ENCODE measurements around the gene ITPR1.

The ITPR1 gene

GRCh38 chr3:4785551-4785950, 292.4 kb downstream of the ITPR1 start:
- intact Hi-C loops (cut with DNase I): no loop called here
- no peak for DNase-seq

GRCh38 chr3:4786431-4786830, 293.3 kb downstream of the ITPR1 start:
- intact Hi-C loops (cut with DNase I): no loop called here
- no peak for DNase-seq

DNA sequence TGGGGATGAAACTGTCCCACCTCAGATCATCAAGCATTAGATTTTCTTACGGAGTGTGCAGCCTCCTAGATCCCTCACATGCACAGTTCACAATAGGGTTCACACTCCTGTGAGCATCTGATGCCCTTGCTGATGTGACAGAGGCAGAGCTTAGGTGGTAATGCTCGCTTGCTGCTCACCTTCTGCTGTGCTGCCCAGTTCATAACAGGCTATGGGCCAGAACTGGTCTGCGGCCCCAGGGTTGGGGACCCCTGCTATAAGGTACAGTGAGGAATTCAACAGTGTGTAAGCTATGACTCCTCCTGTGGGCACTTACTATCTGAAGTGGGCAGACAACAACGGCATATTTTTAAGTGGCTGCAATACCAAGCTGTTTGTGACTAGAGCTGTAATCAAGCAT, 298.2 kb downstream of the ITPR1 start:
- DNase-seq: no peak
- intact Hi-C loops (cut with DNase I): no loop called here

- no peak for DNase-seq
- intact Hi-C loops (cut with DNase I): no loop called here
These were observed 300.2 kb downstream of the ITPR1 start for GRCh38 chr3:4793311-4793710.

DNA sequence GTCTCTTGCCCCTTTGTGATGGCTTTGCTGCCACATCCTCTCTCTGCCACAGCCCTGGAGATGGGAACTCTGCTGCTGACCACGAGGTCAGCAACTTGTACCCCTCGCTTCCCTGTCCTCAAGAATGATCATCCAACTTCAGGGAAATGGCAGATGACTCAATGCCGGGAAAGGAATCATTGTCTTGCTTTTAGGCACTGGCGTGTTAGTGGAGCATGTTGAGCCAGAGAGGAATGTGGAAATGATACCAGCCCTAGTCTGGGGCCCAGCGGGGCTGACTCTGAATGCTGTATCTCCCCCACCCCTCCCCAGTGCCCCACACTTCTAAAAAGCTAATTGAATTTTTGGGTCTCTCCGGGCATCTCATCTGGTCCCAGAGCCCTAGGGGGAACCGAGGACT, 301.2 kb downstream of the ITPR1 start:
- intact Hi-C loops (cut with DNase I): no loop called here
- no peak for DNase-seq

- intact Hi-C loops (cut with DNase I): no loop called here
- no peak for DNase-seq
These were observed 301.6 kb downstream of the ITPR1 start for GRCh38 chr3:4794798-4795197.

DNA sequence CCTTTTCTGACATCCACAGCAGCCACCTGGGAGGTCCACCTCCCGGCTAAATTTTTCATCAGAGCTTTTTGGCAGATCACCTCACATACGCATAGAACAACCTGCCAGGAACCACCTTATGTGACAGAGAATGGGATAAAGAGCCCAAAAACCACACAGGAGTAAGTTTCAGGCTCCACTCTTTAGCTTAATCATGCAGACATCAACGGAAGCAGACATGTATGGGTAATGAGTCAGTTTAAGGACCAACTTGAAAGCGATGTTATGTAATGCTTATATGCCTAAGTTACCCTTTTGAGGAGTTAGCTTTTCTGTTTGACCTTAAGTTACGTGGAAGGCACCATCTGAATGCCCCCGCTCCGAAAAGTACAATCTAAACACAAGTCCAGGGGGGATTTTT, 302.8 kb downstream of the ITPR1 start:
- no peak for DNase-seq
- intact Hi-C loops (cut with DNase I): no loop called here

DNA sequence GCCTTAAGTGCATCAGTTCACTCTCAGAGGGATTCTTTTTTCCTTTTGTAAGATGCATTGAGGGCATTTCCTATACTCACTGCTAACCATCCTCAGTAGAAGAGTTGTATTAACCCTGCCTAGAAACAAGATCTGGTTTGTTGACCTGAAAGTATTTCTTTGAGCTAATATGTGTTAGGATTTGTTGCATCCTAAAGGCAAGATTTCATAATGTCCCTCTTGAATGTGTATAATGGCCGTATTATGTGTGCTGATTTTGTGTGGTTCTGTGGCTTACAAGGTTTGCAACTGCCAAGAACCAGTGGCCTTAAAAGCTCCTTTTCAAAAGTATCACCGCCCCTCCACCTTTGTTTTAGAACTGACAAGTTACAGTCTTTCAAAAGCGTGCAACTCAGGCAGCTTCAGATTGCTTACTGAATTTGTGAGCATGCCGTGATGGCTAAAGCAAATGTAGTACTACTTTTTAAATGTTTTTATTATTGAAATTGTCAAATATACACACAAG, 304.1 kb downstream of the ITPR1 start:
- intact Hi-C loops (cut with DNase I): no loop called here
- DNase-seq: no peak

DNA sequence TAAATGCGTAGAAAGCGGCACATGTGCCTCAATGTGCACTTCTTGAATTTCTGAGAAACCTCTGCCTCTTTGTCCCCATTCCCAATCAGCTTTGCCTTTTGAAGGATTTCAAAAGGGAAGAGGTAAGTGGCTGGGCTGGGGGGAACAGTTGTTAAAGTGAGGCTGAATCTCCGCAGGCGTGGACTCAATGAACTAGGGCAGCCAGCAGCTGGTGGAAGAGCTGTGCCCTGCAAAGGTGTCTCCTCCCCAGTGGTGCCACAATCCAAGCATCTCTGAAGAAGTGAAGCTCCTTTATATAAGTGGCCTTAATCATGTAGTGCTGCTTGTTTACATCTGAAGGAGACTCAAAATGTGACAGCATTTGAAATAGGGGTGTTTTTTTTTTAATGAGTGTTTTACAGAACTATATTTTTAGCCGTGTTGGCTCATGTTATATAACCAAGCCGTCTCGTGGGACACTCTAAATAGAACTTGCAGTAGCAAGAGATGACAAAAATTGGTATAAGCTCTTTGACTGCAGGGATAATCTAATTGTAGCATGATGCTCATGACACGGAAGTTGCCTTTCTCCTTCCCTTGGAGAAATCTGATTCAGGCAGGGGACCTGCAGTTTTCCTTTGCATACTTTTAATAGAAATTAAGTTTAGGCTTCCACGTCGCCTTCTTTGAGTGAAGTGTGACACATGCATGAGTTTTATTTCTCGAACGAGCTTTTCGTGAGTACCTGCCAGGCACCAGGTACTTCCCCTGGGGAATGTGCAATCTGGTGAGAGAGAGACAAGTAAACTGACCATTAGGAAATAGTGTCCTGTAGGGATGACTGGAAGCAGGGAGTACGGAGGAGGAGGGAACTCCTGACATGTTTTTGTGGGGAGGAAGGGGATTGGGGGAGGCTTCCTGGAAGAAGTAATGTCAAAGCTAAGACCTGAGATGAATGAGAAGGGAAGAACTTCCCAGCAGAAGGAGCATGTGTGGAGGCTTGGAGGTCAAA, 306.4 kb downstream of the ITPR1 start:
- intact Hi-C loops (cut with DNase I): no loop called here
- DNase-seq: peak in 5 of 10 donors; percentile 28 to 61 (median 36)

DNA sequence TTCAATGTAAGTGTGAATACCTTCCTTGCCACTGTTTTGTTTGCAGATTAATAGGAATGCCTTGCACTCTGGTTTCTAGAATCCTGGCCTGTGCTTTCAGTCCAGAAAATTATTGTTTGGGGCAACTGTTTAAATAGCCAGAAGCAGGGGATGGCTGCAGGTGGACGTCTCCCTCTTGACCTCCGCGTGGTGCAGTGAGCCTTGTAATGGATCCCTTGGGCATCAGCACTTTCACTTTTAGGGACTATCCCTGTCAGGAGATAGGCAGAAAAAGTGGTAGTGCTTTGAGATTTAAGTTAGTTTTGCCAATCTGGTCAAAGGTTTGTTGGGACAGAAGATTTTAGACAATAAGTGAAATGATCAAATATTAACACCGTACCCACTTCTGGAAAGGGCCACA, 307.4 kb downstream of the ITPR1 start:
- DNase-seq: no peak
- intact Hi-C loops (cut with DNase I): no loop called here

DNA sequence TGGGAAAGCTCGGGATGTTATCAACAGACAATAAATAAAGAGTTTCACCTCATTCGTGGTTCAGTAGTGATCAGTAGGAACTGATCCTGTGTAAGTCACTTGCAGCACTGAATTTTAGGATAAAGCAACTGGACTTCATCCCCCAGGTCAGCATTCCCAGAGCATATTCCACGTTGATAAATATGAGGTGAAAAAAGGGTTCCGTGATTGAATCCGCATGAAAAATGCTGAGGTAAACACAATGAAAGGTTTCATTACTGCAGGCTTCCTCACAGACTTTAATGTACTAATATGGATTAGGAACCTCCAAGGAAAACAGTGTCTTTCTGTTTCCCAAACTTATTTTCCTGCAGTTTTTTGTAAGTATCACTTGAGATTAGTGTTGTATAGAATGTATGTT, 308.7 kb downstream of the ITPR1 start:
- intact Hi-C loops (cut with DNase I): no loop called here
- DNase-seq: no peak

DNA sequence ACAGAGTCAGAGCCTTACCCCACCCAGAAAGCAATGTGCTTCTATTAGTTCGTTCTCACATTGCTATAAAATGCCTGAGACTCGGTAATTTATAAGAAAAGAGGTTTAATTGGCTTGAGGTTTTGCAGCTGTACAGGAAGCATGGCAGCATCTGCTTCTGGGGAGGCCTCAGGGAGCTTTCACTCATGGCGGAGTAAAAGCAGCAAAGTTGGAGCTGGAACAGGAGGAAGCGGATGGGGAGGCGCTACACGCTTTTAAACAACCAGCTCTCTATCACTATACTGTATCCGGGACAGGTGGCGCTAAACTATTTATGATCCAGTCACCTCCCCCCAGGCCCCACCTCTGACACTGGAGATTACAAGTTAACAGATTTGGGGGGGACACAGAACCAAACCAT, 309.8 kb downstream of the ITPR1 start:
- no peak for DNase-seq
- intact Hi-C loops (cut with DNase I): no loop called here

GRCh38 chr3:4804161-4805058, 311.3 kb downstream of the ITPR1 start:
- intact Hi-C loops (cut with DNase I): no loop called here
- peak in 6 of 10 donors; percentile 29 to 92 (median 52) for DNase-seq

DNA sequence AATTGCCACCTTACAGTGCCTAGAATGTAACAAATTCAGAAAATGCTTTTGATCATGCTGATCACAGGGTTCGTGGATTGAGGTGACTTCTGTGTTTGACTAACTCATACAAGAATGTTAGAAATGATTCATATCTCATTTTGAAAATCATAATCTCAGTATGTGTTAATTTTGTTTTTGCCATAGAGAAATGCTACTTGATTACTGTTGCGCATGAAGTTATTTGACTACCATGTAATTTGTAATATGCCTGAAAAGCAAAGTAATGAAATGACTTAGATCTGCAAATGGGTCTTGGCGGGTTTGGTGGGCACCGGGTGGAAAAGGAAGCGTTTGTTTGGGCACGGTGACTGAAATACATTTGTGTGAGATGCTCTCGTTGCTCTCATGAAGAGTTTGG, 312.5 kb downstream of the ITPR1 start:
- no peak for DNase-seq
- intact Hi-C loops (cut with DNase I): no loop called here

- intact Hi-C loops (cut with DNase I): no loop called here
- DNase-seq: no peak
These were observed 313.5 kb downstream of the ITPR1 start for GRCh38 chr3:4806535-4807108.

GRCh38 chr3:4807381-4808280, 314.5 kb downstream of the ITPR1 start:
- DNase-seq: no peak
- intact Hi-C loops (cut with DNase I): no loop called here

DNA sequence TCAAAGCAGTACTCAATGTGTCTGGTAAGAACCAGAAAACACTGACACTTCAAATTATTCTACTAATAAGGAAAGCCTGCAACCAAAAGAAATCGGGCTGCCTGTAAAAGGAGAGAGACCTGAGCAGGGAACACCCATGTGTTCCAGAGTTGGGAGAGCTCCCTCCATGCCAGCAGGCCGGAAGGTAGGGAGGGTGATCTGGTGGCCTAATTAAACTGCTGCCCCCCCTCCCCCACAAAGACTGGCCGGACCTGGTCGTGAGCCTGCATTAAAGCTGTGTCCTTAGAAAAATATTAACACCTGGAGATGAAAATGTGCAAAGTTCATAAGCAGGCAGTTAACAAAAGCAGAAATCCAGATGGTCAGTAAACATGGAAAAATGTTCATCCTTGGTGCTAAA, 315.5 kb downstream of the ITPR1 start:
- DNase-seq: no peak
- intact Hi-C loops (cut with DNase I): no loop called here

DNA sequence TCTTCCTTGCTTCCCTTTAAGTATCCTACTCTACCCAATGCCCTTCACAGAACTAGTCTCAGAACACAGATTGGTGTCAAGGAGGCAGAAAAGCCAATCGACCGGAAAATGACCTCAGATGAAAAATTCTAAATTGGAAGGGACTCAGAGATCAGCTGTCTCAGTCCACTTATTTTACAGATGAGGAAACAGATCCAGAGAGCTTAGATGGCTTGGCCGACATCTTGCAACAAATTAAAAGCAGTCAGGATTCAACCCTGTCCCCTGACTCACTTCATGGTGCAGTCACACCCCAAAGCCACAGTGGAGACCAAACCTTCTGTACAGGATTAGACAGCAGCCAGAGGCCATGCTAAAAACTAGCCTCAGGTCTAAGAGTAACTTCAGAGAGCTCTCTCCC, 316.8 kb downstream of the ITPR1 start:
- no peak for DNase-seq
- intact Hi-C loops (cut with DNase I): no loop called here

GRCh38 chr3:4812591-4812990, 319.4 kb downstream of the ITPR1 start:
- intact Hi-C loops (cut with DNase I): no loop called here
- DNase-seq: no peak

GRCh38 chr3:4813909-4814304, 320.8 kb downstream of the ITPR1 start:
- DNase-seq: no peak

More at GRCh38 chr3:4813909-4814304, 320.8 kb downstream of the ITPR1 start:
- intact Hi-C loops (cut with DNase I): no loop called here

All from posterior cingulate gyrus (tissue), 11 donors.